GM12872 (cell line): ENCODE data around the gene LAMB2.

Experiments
- TF ChIP-seq, protein P1 (sequence below): IDR thresholded peaks from 3 replicates; pipeline ENCODE4 v1.5.1; 2011; ENCODE audit warnings: low read depth, mild to moderate bottlenecking, low read length, moderate library complexity; ENCODE audit not compliant: insufficient read depth

LAMB2 gene

DNA sequence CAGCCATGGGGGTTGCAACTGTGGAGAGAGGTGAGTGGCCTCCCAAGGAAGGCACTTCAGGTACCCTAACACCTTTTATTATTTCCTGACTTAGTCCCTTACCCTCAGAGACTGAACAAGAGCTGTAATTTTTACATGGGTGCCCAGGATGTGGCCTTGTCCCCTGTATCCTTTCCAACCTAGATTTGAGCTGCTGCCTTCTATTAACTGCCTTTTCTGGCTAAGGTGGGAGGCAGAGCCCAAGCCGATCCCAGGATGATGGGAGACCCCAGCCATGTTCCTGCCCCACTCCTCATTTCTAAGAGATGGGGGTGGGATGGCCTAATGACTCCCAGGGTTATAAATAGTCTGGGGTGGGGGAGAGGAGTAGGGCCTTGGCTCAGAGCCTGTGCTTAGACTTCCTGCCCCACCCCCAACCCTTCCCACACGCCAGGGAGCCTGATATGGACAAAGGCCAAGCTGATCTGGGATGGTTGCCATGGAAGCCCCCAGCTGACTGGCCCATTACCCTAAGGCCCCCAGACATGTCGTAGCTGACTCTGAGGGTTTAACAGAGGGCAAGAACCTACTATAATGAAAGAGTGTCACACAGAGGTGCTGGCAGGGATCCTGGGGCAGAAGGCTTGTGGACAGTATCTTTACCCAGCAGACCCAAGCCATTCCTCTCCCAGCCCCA, 40.4 kb upstream of the LAMB2 start:
- TF ChIP-seq, protein P1, sequence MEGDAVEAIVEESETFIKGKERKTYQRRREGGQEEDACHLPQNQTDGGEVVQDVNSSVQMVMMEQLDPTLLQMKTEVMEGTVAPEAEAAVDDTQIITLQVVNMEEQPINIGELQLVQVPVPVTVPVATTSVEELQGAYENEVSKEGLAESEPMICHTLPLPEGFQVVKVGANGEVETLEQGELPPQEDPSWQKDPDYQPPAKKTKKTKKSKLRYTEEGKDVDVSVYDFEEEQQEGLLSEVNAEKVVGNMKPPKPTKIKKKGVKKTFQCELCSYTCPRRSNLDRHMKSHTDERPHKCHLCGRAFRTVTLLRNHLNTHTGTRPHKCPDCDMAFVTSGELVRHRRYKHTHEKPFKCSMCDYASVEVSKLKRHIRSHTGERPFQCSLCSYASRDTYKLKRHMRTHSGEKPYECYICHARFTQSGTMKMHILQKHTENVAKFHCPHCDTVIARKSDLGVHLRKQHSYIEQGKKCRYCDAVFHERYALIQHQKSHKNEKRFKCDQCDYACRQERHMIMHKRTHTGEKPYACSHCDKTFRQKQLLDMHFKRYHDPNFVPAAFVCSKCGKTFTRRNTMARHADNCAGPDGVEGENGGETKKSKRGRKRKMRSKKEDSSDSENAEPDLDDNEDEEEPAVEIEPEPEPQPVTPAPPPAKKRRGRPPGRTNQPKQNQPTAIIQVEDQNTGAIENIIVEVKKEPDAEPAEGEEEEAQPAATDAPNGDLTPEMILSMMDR, result no peak

DNA sequence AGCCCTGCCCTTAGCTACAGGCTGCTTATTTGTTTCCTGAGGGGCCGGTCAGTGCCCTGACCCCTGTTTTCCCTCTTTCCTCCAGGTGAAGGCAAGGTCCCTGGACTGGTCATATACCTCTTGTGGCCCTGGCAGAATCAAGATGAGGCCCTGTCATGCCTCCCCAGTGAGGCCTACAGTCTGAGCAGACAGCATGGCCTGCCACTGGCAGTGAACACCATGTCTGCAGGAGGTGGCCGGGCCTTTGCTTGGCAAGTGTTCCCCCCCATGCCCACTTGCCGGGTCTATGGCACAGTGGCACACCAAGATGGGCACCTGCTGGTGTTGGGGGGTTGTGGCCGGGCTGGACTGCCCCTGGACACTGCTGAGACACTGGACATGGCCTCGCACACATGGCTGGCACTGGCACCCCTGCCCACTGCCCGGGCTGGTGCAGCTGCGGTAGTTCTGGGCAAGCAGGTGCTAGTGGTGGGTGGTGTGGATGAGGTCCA, 39.7 kb upstream of the LAMB2 start:
- TF ChIP-seq, protein P1, result no peak

DNA sequence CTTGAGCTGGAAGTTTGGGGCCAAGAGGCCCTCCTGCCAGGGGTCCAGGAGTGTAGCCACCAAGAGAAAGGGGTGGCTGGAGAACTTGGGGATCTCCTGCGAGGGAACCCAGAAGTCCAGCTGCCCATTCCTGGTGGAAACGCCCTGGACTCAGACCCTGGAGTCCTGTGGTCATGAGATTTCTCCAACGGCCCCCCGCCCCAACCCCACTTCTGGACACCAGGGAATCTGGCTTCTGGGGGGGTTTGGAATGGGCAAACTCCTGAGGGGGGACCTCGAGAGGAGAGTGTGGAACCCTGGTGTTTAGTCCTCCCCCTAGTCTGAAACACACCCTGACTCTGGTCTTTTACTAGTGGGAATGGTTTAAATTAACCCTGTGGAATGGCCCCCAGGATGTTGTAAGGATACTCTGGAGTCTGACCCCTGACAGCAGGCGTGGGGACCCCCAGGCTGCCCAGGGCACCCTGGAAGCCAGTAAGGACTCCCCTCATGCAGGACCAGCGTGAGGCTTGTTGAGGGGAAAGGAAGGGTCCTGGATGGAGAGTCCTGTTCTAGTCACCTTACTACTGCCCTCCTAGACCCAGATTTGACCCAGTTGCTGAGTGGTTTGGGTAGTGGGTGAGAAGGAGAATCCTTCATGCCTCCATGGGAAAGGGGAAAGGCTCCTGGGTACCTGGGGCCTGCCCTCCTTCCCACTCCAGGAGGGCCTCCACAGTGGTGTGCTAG, 39.1 kb upstream of the LAMB2 start:
- TF ChIP-seq, protein P1, result no peak

DNA sequence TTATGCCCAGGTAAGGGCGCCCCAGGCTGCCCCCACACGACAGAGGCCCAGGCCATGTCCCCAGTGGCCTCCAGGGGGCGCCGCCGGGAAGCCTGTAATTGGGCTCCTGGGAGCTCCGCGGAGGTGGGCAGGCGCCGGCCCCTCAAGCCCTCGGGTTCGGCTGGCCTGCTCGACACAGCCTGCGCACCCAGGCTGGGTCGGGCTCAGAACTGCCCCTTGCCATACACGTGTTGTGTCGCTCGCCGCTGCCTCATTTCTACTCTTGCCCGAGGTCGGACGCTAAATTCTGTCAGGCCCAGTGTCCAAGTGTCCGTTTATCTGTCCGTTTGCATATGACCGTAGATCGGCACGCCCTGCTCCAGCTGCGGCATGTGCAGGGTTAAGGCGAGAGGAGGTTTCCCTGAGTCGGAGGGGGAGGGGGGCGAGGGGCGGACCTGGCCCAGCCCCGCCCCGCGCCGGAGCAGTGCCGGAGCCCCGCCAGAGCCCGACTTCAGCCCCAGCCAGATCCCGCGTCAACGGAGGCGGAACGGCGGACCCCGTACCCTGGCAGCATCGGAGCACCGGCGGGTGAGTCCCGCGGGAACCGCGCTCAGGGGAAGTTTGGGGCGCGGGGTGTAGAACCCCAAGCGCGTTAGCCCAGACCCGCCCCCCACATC, 38.4 kb upstream of the LAMB2 start, which contains the start of gene KLHDC8B:
Gene KLHDC8B (plus strand): TSS at position 480 of the 656 bp plus-strand sequence. CDS start 1,172 bp downstream, outside the sequence.
- TF ChIP-seq, protein P1, result peak; percentile 91

DNA sequence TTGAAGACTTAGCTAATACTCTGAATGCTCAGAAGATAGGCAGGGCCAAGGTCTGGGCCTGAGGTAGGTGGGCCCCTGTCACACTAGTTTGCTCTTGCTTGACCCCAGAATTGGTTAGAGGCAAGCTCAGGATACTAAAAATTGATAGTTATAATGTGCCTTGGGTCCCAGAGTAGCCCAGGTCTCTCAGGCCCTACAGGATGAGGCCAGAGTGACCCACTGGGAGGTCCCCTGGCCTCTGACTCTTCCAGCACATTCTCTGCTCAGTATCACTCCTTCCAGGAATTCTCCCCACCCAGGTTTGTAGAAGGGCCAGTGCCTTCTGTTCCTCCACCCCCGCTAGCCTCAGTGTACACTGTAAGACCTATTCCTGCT, 37.9 kb upstream of the LAMB2 start:
- TF ChIP-seq, protein P1, result no peak

DNA sequence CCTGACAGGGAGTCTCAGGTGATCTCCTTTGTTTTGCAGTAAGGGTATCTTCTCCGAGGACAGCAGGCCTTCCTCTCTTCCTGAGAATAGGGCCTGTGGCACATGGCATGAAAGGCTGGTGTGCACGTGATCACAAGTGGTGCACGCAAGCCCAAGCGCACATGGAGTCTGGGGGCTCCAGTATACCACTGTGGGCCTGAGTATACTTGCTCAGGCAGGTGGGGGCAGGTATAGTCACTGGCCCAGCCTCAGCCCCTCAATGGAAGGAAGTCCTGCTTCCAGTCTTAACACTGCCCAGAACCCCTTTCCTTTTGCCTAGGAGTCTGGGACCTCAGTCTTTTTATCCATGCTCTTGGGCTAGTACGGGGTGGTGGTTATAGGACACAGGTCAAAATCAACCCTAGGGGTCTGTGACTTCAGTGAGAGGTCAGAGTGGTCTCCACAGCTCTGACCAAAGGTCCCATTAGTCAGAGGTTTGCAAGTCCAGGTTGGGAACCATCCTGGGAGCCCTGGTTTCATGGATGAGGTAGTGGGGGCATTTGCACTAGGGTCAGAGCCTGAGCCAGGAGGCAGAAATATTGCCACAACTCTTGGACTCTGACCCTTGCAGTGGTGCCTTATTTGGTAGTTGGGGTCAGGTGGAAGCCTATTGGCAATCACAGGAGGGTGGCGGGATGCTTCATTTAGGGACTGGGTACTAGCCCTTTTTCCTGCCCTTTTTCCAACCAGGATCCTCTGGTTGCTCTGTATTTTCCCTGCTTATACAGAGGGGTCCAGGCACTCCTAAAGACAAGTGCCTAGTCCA, 34.1 kb upstream of the LAMB2 start:
- TF ChIP-seq, protein P1, result no peak
